ENCODE measurements around the gene TMEM235. TPM values are rescaled to one million over a fixed set of nuclear protein-coding genes. Genes with fewer than 3 reads are reported as not detected.

TMEM235 gene
- total RNA-seq, 2 experiments from 2014 or later: 0.32 TPM; not detected in 1

DNA sequence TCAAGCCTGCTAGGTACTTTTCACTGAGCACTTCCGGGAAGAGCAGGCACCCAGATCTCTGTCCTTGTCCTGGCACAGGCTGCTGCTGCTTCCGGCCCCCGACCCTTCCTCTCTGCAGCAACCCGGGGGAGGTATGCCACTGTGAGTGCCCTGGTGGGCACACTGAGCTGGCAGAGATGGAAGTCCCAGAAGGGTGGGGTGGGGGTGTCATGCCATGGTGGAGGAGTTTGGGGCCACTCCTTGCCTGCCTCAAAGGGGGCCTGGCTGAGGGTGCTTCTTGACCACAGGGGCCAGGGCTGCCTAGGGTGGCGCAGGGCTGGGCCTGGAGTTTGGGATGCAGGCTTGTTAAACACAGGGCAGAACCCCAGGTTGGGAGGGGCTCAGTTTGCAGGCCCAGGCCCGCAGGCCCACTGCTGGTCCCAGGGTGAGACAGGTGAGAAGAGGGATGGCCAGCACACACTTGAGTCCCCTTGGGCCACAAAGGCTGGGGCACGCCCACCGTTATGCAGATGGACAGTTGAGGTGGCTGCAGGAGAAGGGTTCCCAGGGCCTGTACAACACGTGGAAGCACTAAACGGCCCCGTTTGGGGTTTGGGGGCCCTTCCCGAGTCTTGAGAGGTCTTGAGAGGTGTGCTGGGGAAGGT, 8.7 kb downstream of the TMEM235 start:
- Histone ChIP-seq H3K9me3 (ENCODE audit: low read length) (no peaks in the 10 kb centered on the region), H3K4me2 (ENCODE audit: low read length) (peak overlapping the region; percentile 62), H3K9me2 (ENCODE audit: insufficient read depth, low read length) (no peaks in the 10 kb centered on the region), H4K20me1 (ENCODE audit: insufficient read depth, low read length) (no peaks in the 10 kb centered on the region), H2AFZ (ENCODE audit: low read length) (peak overlapping the region; percentile 1; the same call in 1 of the 2 replicates), H3K4me1 (ENCODE audit: insufficient read depth, low read length, poor library complexity, severe bottlenecking) (peaks cover 66% of the 10 kb centered on the region), H3K36me3 (ENCODE audit: insufficient read depth, low read length) (no peaks in the 10 kb centered on the region), H3K4me3 (ENCODE audit: low read depth, low read length, poor library complexity, severe bottlenecking) (no peak overlapping the region), H3K79me2 (ENCODE audit: insufficient read depth, low read depth, low read length) (no peaks in the 10 kb centered on the region), H3K27ac (ENCODE audit: low read depth, low read length, poor library complexity, severe bottlenecking) (peak overlapping the region; percentile 44)
- TF ChIP-seq EZH2phosphoT487 (IDR thresholded peaks at IDR 0.05; ENCODE audit: borderline replicate concordance, low read depth, low read length) (no peak), CTCF (conservative IDR thresholded peaks at IDR 0.05; ENCODE audit: low read length) (no peak)
- peak; percentile 51 for DNase-seq (ENCODE audit: low spot score)
- POLR2A ChIA-PET: interaction anchor here (0.7 to 1.0 kb wide), 2 partner anchors 15 to 53 kb away, joined by 4 to 6 read pairs; no protein-coding TSS in a partner anchor
- intact Hi-C loops (cut with micrococcal nuclease; ENCODE audit: unreplicated experiment): no loop called here
- CTCF ChIA-PET (ENCODE audit: unreplicated experiment): interaction anchor here (0.6 kb wide), 1 partner anchor 108 kb away, joined by 3 read pairs; no protein-coding TSS in a partner anchor
- no TSS peak for BruUV-seq (replicated peaks)

- no peak for DNase-seq (ENCODE audit: low spot score)
- H3K4me2 ChIP-seq (ENCODE audit: low read length): peak overlapping the region; percentile 50; the same call in 1 of the 2 replicates
- no peaks in the 10 kb centered on the region for H3K9me2 ChIP-seq (ENCODE audit: insufficient read depth, low read length)
- POLR2A ChIA-PET: interaction anchor here (0.7 to 1.0 kb wide), 2 partner anchors 14 to 53 kb away, joined by 4 to 6 read pairs; no protein-coding TSS in a partner anchor
- H2AFZ ChIP-seq (ENCODE audit: low read length): no peak overlapping the region
- no peaks in the 10 kb centered on the region for H3K36me3 ChIP-seq (ENCODE audit: insufficient read depth, low read length)
- H3K4me1 ChIP-seq (ENCODE audit: insufficient read depth, low read length, poor library complexity, severe bottlenecking): peaks cover 66% of the 10 kb centered on the region
- no peak for TF ChIP-seq CTCF (conservative IDR thresholded peaks at IDR 0.05; ENCODE audit: low read length)
- no peak for TF ChIP-seq EZH2phosphoT487 (IDR thresholded peaks at IDR 0.05; ENCODE audit: borderline replicate concordance, low read depth, low read length)
- H3K79me2 ChIP-seq (ENCODE audit: insufficient read depth, low read depth, low read length): no peaks in the 10 kb centered on the region
- no peaks in the 10 kb centered on the region for H4K20me1 ChIP-seq (ENCODE audit: insufficient read depth, low read length)
- peak overlapping the region; percentile 76 for H3K27ac ChIP-seq (ENCODE audit: low read depth, low read length, poor library complexity, severe bottlenecking)
- intact Hi-C loops (cut with micrococcal nuclease; ENCODE audit: unreplicated experiment): no loop called here
- CTCF ChIA-PET (ENCODE audit: unreplicated experiment): no interaction called here
- BruUV-seq (replicated peaks): no TSS peak
- peaks cover 5% of the 10 kb centered on the region; the same call in 1 of the 2 replicates for H3K9me3 ChIP-seq (ENCODE audit: low read length)
- H3K4me3 ChIP-seq (ENCODE audit: low read depth, low read length, poor library complexity, severe bottlenecking): no peak overlapping the region
Measured at GRCh38 chr17:78240839-78241238, 9.4 kb downstream of the TMEM235 start.
